BJ (cell line): Measurements from ENCODE around the gene MCOLN1. TPM values are rescaled to one million over a fixed set of nuclear protein-coding genes. Genes with fewer than 3 reads are reported as not detected.
A peak's percentile ranks its signal among the peaks of the same experiment; 100 is the strongest.
"Not testable (repeated sequence)": the region's sequence is repeated elsewhere in the genome, so short reads cannot be mapped to it uniquely, and the experiment has no call there.

Experiments
- CTCF ChIA-PET: fragments of 350-600 bp; formaldehyde crosslinking; extraction: SDS; loops from one replicate; lab custom pipeline; 2021; ENCODE audit warnings: antibody characterized with exemption, inconsistent platforms; lab: Yijun Ruan, JAX
- POLR2A ChIA-PET: fragments of 300-600 bp; sonication (Branson Sonifier 250); formaldehyde crosslinking; extraction: SDS; loops from one replicate; lab custom pipeline; 2021; ENCODE audit warnings: antibody characterized with exemption; lab: Charles Lee
- DNase-seq: peaks from one replicate; pipeline ENCODE4 v3.0.0-alpha.2; 2011; ENCODE audit warnings: low read depth
- H3K27me3 ChIP-seq: 2 replicates; pipeline ENCODE4 v1.6.0; 2011; ENCODE audit warnings: low read length; ENCODE audit not compliant: control insufficient read depth, insufficient read depth
- H3K36me3 ChIP-seq: 2 replicates; pipeline ENCODE4 v1.5.1; 2011; ENCODE audit warnings: low read length; ENCODE audit not compliant: control insufficient read depth, insufficient read depth
- H3K4me3 ChIP-seq: 2 replicates; pipeline ENCODE4 v1.5.1; 2011; ENCODE audit warnings: low read depth, mild to moderate bottlenecking, control low read depth, low read length
- CTCF ChIP-seq: IDR thresholded peaks from 2 replicates; pipeline ENCODE4 v1.5.1; 2011; ENCODE audit warnings: low read depth, mild to moderate bottlenecking, control low read depth, inconsistent platforms, low read length, moderate library complexity; ENCODE audit not compliant: insufficient read depth
- polyA plus RNA-seq: library from polyadenylated mRNA; depleted of rRNA; stranded (reverse); fragments of >200 nt; gene quantifications from 2 replicates; pipeline ENCODE4 v1.2.3, GENCODE V29; 2011

Gene MCOLN1
- polyA plus RNA-seq, 1 experiment = 50.6 TPM

GRCh38 chr19:7535047-7535997 is 12.9 kb downstream of the MCOLN1 start, which contains the start of gene PNPLA6:
PNPLA6 (plus strand) TSS chr19:7535717; CDS start chr19:7535789, 72 bp downstream.
- CTCF ChIA-PET = interaction anchor here (0.8 to 2.7 kb wide), 8 partner anchors 12 to 265 kb away, joined by 3 to 12 read pairs (median 3); partner anchors contain the start of gene MCOLN1
- no peak for TF ChIP-seq CTCF
- H3K27me3 ChIP-seq = no peaks in the 10 kb centered on the region
- peak; percentile 57 for DNase-seq
- POLR2A ChIA-PET = no interaction called here
- H3K36me3 ChIP-seq = peaks cover 13% of the 10 kb centered on the region
- peak within 1 kb of the TSS; percentile 86 for H3K4me3 ChIP-seq

GRCh38 chr19:7535998-7536695 is 13.7 kb downstream of the MCOLN1 start:
- DNase-seq = no peak
- H3K27me3 ChIP-seq = no peaks in the 10 kb centered on the region
- no peak for TF ChIP-seq CTCF
- peaks cover 19% of the 10 kb centered on the region for H3K36me3 ChIP-seq
- ChIA-PET CTCF (interaction anchor here (0.8 to 2.7 kb wide), 5 partner anchors 12 to 182 kb away, joined by 3 to 12 read pairs (median 3); partner anchors contain the start of gene MCOLN1), POLR2A (no interaction called here)
- peak overlapping the region; percentile 86 for H3K4me3 ChIP-seq

GRCh38 chr19:7538990-7539389 is 16.6 kb downstream of the MCOLN1 start:
- H3K27me3 ChIP-seq, POLR2A ChIA-PET, H3K4me3 ChIP-seq, DNase-seq, CTCF ChIA-PET: not testable (repeated sequence)
- H3K36me3 ChIP-seq = peaks cover 36% of the 10 kb centered on the region

- TF ChIP-seq CTCF = no peak
- H3K4me3 ChIP-seq = no peak overlapping the region
- ChIA-PET POLR2A (no interaction called here), CTCF (no interaction called here)
- no peaks in the 10 kb centered on the region for H3K27me3 ChIP-seq
- peaks cover 36% of the 10 kb centered on the region for H3K36me3 ChIP-seq
- DNase-seq = no peak
Measured at GRCh38 chr19:7539827-7540425, 17.5 kb downstream of the MCOLN1 start.

GRCh38 chr19:7540761-7541474 is 18.5 kb downstream of the MCOLN1 start:
- H3K27me3 ChIP-seq = no peaks in the 10 kb centered on the region
- H3K4me3 ChIP-seq = no peak overlapping the region
- POLR2A ChIA-PET = interaction anchor here (0.5 kb wide), 1 partner anchor 455 kb away, joined by 8 read pairs; no protein-coding TSS in a partner anchor
- DNase-seq = no peak
- no peak for TF ChIP-seq CTCF
- H3K36me3 ChIP-seq = peaks cover 36% of the 10 kb centered on the region
- CTCF ChIA-PET = interaction anchor here (1.3 kb wide), 1 partner anchor 140 kb away, joined by 3 read pairs; the partner anchor contains the start of gene TRAPPC5
